WI38 (cell line): ENCODE results near the gene PPP3CA.
"Not testable (repeated sequence)": the region's sequence is repeated elsewhere in the genome, so short reads cannot be mapped to it uniquely, and the experiment has no call there.

Experiments used
- H3K4me3 ChIP-seq: 2 replicates; pipeline ENCODE4 v1.5.1; 2011; ENCODE audit warnings: low read depth, mild to moderate bottlenecking, control low read depth, low read length
- CTCF ChIP-seq: IDR thresholded peaks from 2 replicates; pipeline ENCODE4 v1.5.1; 2012; ENCODE audit warnings: low read depth, mild to moderate bottlenecking, control low read depth, low read length

The PPP3CA gene

GRCh38 chr4:101244349-101244748 lies 103.0 kb downstream of the PPP3CA start:
- no peak overlapping the region for H3K4me3 ChIP-seq
- TF ChIP-seq CTCF: no peak

GRCh38 chr4:101242441-101242840 lies 104.9 kb downstream of the PPP3CA start:
- TF ChIP-seq CTCF: no peak
- no peak overlapping the region for H3K4me3 ChIP-seq

GRCh38 chr4:101240099-101240498 lies 107.2 kb downstream of the PPP3CA start:
- no peak overlapping the region for H3K4me3 ChIP-seq
- TF ChIP-seq CTCF: no peak

- TF ChIP-seq CTCF: no peak
- H3K4me3 ChIP-seq: no peak overlapping the region
Measured at GRCh38 chr4:101239665-101240064, 107.7 kb downstream of the PPP3CA start.

GRCh38 chr4:101238706-101239105 lies 108.6 kb downstream of the PPP3CA start:
- no peak overlapping the region for H3K4me3 ChIP-seq
- TF ChIP-seq CTCF: no peak

- H3K4me3 ChIP-seq: no peak overlapping the region
- TF ChIP-seq CTCF: no peak
Measured at GRCh38 chr4:101237773-101238172, 109.6 kb downstream of the PPP3CA start.

- TF ChIP-seq CTCF: no peak
Measured at GRCh38 chr4:101236097-101236496, 111.2 kb downstream of the PPP3CA start.

GRCh38 chr4:101234141-101234540 lies 113.2 kb downstream of the PPP3CA start:
- not testable (repeated sequence) for H3K4me3 ChIP-seq

More at GRCh38 chr4:101236097-101236496, 111.2 kb downstream of the PPP3CA start:
- H3K4me3 ChIP-seq: no peak overlapping the region
